ENCODE measurements around the gene MAGI2.

MAGI2 gene

DNA sequence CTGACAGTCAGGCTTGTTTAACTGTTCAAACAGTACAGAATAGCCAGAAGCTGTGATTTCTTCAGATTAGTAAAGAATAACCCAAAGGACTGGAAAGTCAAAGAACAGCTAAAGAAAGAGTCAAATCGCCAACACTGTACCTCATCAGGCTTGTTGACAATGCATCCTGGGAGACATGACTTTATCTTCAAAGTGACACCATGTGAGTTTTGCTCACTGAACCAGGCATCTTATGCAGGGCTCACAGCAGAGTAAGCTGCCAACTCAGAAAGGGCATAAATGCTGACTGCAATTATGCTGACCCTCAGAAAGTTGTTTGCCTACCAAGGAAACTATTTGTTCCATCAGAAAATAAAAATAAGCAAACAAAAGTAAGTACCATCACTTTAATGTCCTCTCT, 96.4 kb downstream of the MAGI2 start:
- Histone ChIP-seq H3K27me3 (ENCODE audit: insufficient read depth, low read length, poor library complexity) (no peaks in the 10 kb centered on the region), H3K79me2 (ENCODE audit: insufficient read depth, low read length) (no peaks in the 10 kb centered on the region), H3K36me3 (ENCODE audit: insufficient read depth, low read length) (no peaks in the 10 kb centered on the region), H3K4me3 (ENCODE audit: low read depth in 1 of 2, low read length in 2 of 2) (no peak overlapping the region), H3K9me3 (ENCODE audit: insufficient read depth, low read length, severe bottlenecking) (no peaks in the 10 kb centered on the region), H3K27ac (ENCODE audit: low read length) (no peak overlapping the region), H2AFZ (ENCODE audit: low read depth, low read length) (no peak overlapping the region), H4K20me1 (ENCODE audit: insufficient read depth, low read length) (no peaks in the 10 kb centered on the region), H3K4me1 (ENCODE audit: insufficient read depth, low read length) (no peaks in the 10 kb centered on the region), H3K4me2 (ENCODE audit: insufficient read depth, low read length) (no peak overlapping the region), H3K9ac (ENCODE audit: low read depth, low read length) (no peak overlapping the region)
- DNase-seq (no peak), ATAC-seq (ENCODE audit: insufficient read depth, low read depth) (no peak)
- no peak for TF ChIP-seq EZH2 (IDR thresholded peaks at IDR 0.05; ENCODE audit: borderline replicate concordance, low read depth, low read length, severe bottlenecking)
- TF ChIP-seq, protein P1, sequence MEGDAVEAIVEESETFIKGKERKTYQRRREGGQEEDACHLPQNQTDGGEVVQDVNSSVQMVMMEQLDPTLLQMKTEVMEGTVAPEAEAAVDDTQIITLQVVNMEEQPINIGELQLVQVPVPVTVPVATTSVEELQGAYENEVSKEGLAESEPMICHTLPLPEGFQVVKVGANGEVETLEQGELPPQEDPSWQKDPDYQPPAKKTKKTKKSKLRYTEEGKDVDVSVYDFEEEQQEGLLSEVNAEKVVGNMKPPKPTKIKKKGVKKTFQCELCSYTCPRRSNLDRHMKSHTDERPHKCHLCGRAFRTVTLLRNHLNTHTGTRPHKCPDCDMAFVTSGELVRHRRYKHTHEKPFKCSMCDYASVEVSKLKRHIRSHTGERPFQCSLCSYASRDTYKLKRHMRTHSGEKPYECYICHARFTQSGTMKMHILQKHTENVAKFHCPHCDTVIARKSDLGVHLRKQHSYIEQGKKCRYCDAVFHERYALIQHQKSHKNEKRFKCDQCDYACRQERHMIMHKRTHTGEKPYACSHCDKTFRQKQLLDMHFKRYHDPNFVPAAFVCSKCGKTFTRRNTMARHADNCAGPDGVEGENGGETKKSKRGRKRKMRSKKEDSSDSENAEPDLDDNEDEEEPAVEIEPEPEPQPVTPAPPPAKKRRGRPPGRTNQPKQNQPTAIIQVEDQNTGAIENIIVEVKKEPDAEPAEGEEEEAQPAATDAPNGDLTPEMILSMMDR (IDR thresholded peaks at IDR 0.05; ENCODE audit: borderline replicate concordance, extremely low read depth, low read length, poor library complexity, severe bottlenecking), result no peak

DNA sequence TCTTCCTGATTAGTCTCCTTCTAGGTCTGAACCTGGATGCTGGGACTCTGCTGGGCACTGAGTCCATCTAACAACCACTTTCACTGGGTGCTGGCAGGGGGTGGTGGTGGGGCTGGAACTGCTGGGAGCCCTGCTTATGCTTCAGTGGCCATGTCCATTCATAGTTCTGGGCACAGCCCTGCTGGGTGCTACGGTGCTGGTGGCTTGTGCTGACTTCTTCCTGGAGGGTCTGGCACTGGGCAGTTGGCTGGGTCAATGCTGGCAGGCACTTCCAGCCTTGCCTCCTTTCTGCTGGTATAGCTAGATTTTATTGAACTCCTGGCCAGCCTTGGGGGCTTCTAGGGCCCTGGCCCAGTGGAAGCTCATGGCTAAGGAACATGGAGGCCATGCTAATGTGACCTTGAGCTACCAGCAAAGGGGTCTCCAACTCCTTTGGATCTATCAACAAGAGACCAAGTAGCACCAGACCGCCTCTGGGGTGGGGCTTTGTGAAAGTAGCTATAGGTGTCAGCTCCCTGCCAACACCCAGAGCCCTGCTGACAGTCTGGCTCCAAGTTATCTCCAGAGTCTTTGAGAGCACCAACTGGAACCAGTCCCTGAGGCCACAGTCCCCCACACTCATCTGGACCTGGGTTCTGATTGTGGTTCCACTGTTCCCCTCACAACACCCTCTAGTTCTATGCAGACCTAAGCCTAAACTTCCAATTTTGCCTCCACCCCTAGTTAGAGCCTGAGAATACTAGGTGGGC, 99.6 kb downstream of the MAGI2 start:
- Histone ChIP-seq H3K4me2 (ENCODE audit: insufficient read depth, low read length) (no peak overlapping the region), H3K9ac (ENCODE audit: low read depth, low read length) (no peak overlapping the region), H3K27me3 (ENCODE audit: insufficient read depth, low read length, poor library complexity) (no peaks in the 10 kb centered on the region), H3K36me3 (ENCODE audit: insufficient read depth, low read length) (no peaks in the 10 kb centered on the region), H3K27ac (ENCODE audit: low read length) (no peak overlapping the region), H3K79me2 (ENCODE audit: insufficient read depth, low read length) (no peaks in the 10 kb centered on the region), H3K4me1 (ENCODE audit: insufficient read depth, low read length) (no peaks in the 10 kb centered on the region), H3K9me3 (ENCODE audit: insufficient read depth, low read length, severe bottlenecking) (no peaks in the 10 kb centered on the region), H3K4me3 (ENCODE audit: low read depth in 1 of 2, low read length in 2 of 2) (no peak overlapping the region), H2AFZ (ENCODE audit: low read depth, low read length) (no peak overlapping the region), H4K20me1 (ENCODE audit: insufficient read depth, low read length) (no peaks in the 10 kb centered on the region)
- no peak for TF ChIP-seq EZH2 (IDR thresholded peaks at IDR 0.05; ENCODE audit: borderline replicate concordance, low read depth, low read length, severe bottlenecking)
- TF ChIP-seq, protein P1 (IDR thresholded peaks at IDR 0.05; ENCODE audit: borderline replicate concordance, extremely low read depth, low read length, poor library complexity, severe bottlenecking), result no peak
- no peak for ATAC-seq (ENCODE audit: insufficient read depth, low read depth)
- no peak for DNase-seq

DNA sequence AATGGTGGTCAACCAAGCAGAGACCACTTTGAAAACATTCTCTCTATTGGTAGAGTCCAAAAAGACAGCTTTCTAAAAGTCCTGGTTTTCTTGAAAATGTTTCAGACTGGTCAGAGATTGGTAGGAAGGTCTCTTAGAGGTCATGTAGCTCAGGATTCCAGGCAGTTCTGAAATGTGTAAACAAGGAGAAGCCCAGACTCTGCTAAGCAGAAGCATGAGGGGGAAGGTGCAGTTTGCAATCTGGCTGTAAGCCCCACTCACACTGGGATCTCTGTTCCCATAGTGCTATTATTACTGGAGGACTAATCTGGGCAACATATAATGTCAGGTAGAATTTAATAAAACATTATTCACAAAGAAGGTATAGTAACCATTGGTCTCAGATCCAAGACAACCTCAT, 101.1 kb downstream of the MAGI2 start:
- no peak for TF ChIP-seq EZH2 (IDR thresholded peaks at IDR 0.05; ENCODE audit: borderline replicate concordance, low read depth, low read length, severe bottlenecking)
- TF ChIP-seq, protein P1 (IDR thresholded peaks at IDR 0.05; ENCODE audit: borderline replicate concordance, extremely low read depth, low read length, poor library complexity, severe bottlenecking), result no peak
- Histone ChIP-seq H4K20me1 (ENCODE audit: insufficient read depth, low read length) (no peaks in the 10 kb centered on the region), H3K4me3 (ENCODE audit: low read depth in 1 of 2, low read length in 2 of 2) (no peak overlapping the region), H3K9ac (ENCODE audit: low read depth, low read length) (no peak overlapping the region), H3K36me3 (ENCODE audit: insufficient read depth, low read length) (no peaks in the 10 kb centered on the region), H3K27me3 (ENCODE audit: insufficient read depth, low read length, poor library complexity) (no peaks in the 10 kb centered on the region), H3K9me3 (ENCODE audit: insufficient read depth, low read length, severe bottlenecking) (no peaks in the 10 kb centered on the region), H2AFZ (ENCODE audit: low read depth, low read length) (no peak overlapping the region), H3K4me1 (ENCODE audit: insufficient read depth, low read length) (no peaks in the 10 kb centered on the region), H3K79me2 (ENCODE audit: insufficient read depth, low read length) (no peaks in the 10 kb centered on the region), H3K4me2 (ENCODE audit: insufficient read depth, low read length) (no peak overlapping the region), H3K27ac (ENCODE audit: low read length) (no peak overlapping the region)
- ATAC-seq (ENCODE audit: insufficient read depth, low read depth) (no peak), DNase-seq (no peak)

All from DND-41 (cell line).